AG04449 (cell line): Measurements from ENCODE around the gene FLT3LG.
A peak's percentile ranks its signal among the peaks of the same experiment; 100 is the strongest.

Source experiments
- CTCF ChIA-PET: fragments of 350-600 bp; formaldehyde crosslinking; extraction: SDS; loops from one replicate; lab custom pipeline; 2021; ENCODE audit warnings: antibody characterized with exemption; lab: Yijun Ruan, JAX
- POLR2A ChIA-PET: fragments of 400-600, 350-600 bp; formaldehyde crosslinking; extraction: SDS; loops from one replicate; lab custom pipeline; 2020; ENCODE audit warnings: antibody characterized with exemption, inconsistent platforms; lab: Yijun Ruan, JAX
- DNase-seq: peaks from one replicate; pipeline ENCODE4 v3.0.0-alpha.2; 2010; ENCODE audit warnings: low read depth, low spot score
- H3K4me3 ChIP-seq: 2 replicates; pipeline ENCODE4 v1.5.1; 2011; ENCODE audit warnings: low read depth, mild to moderate bottlenecking, control low read depth, low read length
- CTCF ChIP-seq: IDR thresholded peaks from one replicate; pipeline ENCODE4 v1.5.1; 2011; ENCODE audit warnings: mild to moderate bottlenecking, moderate library complexity, low read length, control low read depth, inconsistent platforms; ENCODE audit not compliant: insufficient read depth; ENCODE audit errors: missing control alignments

FLT3LG gene

GRCh38 chr19:49507803-49508494 lies 33.9 kb downstream of the FLT3LG start:
- ChIA-PET CTCF (interaction anchor here (1.0 to 10.6 kb wide), 5 partner anchors 46 to 167 kb away, joined by 3 to 197 read pairs (median 4); partner anchors contain the start of gene ALDH16A1), POLR2A (interaction anchor here (0.6 kb wide), 1 partner anchor 20 kb away, joined by 3 read pairs; no protein-coding TSS in a partner anchor)
- no peak for DNase-seq
- no peak for TF ChIP-seq CTCF
- no peak overlapping the region for H3K4me3 ChIP-seq

- no peak for TF ChIP-seq CTCF
- POLR2A ChIA-PET, result interaction anchor here (0.8 to 0.9 kb wide), 2 partner anchors 14 to 160 kb away, joined by 3 to 6 read pairs; partner anchors contain the start of gene RCN3
- peak overlapping the region; percentile 56 for H3K4me3 ChIP-seq
- no peak for DNase-seq
- CTCF ChIA-PET, result interaction anchor here (0.9 to 2.4 kb wide), 3 partner anchors 49 to 166 kb away, joined by 3 to 22 read pairs (median 3); no protein-coding TSS in a partner anchor
Measured at GRCh38 chr19:49512970-49513745, 39.1 kb downstream of the FLT3LG start.

GRCh38 chr19:49513746-49514118 lies 39.7 kb downstream of the FLT3LG start:
- no peak for DNase-seq
- no peak for TF ChIP-seq CTCF
- ChIA-PET POLR2A (no interaction called here), CTCF (interaction anchor here (0.9 to 2.4 kb wide), 3 partner anchors 49 to 166 kb away, joined by 3 to 22 read pairs (median 3); no protein-coding TSS in a partner anchor)
- H3K4me3 ChIP-seq, result peak overlapping the region; percentile 15; the same call in 1 of the 2 replicates

- no peak overlapping the region for H3K4me3 ChIP-seq
- POLR2A ChIA-PET, result no interaction called here
- TF ChIP-seq CTCF, result no peak
- CTCF ChIA-PET, result interaction anchor here (1.1 to 2.4 kb wide), 2 partner anchors 48 to 56 kb away, joined by 3 to 22 read pairs; no protein-coding TSS in a partner anchor
- no peak for DNase-seq
Measured at GRCh38 chr19:49514151-49514550, 40.1 kb downstream of the FLT3LG start.

- ChIA-PET POLR2A (no interaction called here), CTCF (interaction anchor here (1.2 to 1.6 kb wide), 2 partner anchors 12 to 31 kb away, joined by 7 to 10 read pairs; no protein-coding TSS in a partner anchor)
- no peak overlapping the region for H3K4me3 ChIP-seq
- DNase-seq, result no peak
- no peak for TF ChIP-seq CTCF
Measured at GRCh38 chr19:49515767-49516166, 41.8 kb downstream of the FLT3LG start.

- ChIA-PET POLR2A (interaction anchor here (1.0 kb wide), 1 partner anchor 31 kb away, joined by 3 read pairs; no protein-coding TSS in a partner anchor), CTCF (interaction anchor here (1.5 to 2.7 kb wide), 3 partner anchors 15 to 52 kb away, joined by 3 to 15 read pairs (median 9); no protein-coding TSS in a partner anchor)
- no peak for TF ChIP-seq CTCF
- H3K4me3 ChIP-seq, result no peak overlapping the region
- DNase-seq, result no peak
Measured at GRCh38 chr19:49518033-49518432, 44.0 kb downstream of the FLT3LG start.
